HL-60 (cell line): ENCODE measurements around the gene EPS15.

Experiments
- DNase-seq, 2 experiments: peaks; one replicate each; pipeline ENCODE4 v3.0.0-alpha.2; 2010 to 2020; ENCODE audit warnings: low read depth in 1 of 2, low spot score in 1 of 2
- H3K27ac ChIP-seq: fragments of 250-450 bp; sonication (Bioruptor Pico); replicated peaks from 2 replicates; pipeline ENCODE4 v1.5.1; 2020; ENCODE audit warnings: mild to moderate bottlenecking, moderate library complexity
- H3K27me3 ChIP-seq: fragments of 250-450 bp; sonication (Bioruptor Pico); 2 replicates; pipeline ENCODE4 v1.5.1; 2021; ENCODE audit warnings: mild to moderate bottlenecking, moderate library complexity; ENCODE audit not compliant: insufficient read depth, poor library complexity, severe bottlenecking
- H3K4me3 ChIP-seq: replicated peaks from 2 replicates; pipeline ENCODE4 v1.5.1; 2011; ENCODE audit warnings: mild to moderate bottlenecking, control low read depth, low read length; ENCODE audit not compliant: insufficient read depth
- CTCF ChIP-seq: IDR thresholded peaks from one replicate; pipeline ENCODE4 v1.5.1; 2011; ENCODE audit warnings: low read length, control low read depth, inconsistent platforms; ENCODE audit not compliant: insufficient read depth
- GABPA ChIP-seq: IDR thresholded peaks from 2 replicates; pipeline ENCODE4 v1.6.1; 2012; ENCODE audit warnings: low read depth
- POLR2AphosphoS5 ChIP-seq: IDR thresholded peaks from 2 replicates; pipeline ENCODE4 v1.6.1; 2012; ENCODE audit warnings: low read depth
- REST ChIP-seq: IDR thresholded peaks from 2 replicates; pipeline ENCODE4 v1.6.1; 2012; ENCODE audit warnings: low read depth; ENCODE audit not compliant: insufficient replicate concordance
- SPI1 ChIP-seq: IDR thresholded peaks from 2 replicates; pipeline ENCODE4 v1.6.1; 2012; ENCODE audit warnings: low read depth, mild to moderate bottlenecking, borderline replicate concordance

The EPS15 gene

GRCh38 chr1:51336004-51336403 is 183.1 kb downstream of the EPS15 start:
- H3K27me3 ChIP-seq, result no peaks in the 10 kb centered on the region
- TF ChIP-seq CTCF, result no peak
- TF ChIP-seq REST, result no peak
- TF ChIP-seq POLR2AphosphoS5, result no peak
- no peak for TF ChIP-seq GABPA
- TF ChIP-seq SPI1, result no peak
- H3K4me3 ChIP-seq, result no peak overlapping the region
- H3K27ac ChIP-seq, result no peak overlapping the region
- no peak for DNase-seq

DNA sequence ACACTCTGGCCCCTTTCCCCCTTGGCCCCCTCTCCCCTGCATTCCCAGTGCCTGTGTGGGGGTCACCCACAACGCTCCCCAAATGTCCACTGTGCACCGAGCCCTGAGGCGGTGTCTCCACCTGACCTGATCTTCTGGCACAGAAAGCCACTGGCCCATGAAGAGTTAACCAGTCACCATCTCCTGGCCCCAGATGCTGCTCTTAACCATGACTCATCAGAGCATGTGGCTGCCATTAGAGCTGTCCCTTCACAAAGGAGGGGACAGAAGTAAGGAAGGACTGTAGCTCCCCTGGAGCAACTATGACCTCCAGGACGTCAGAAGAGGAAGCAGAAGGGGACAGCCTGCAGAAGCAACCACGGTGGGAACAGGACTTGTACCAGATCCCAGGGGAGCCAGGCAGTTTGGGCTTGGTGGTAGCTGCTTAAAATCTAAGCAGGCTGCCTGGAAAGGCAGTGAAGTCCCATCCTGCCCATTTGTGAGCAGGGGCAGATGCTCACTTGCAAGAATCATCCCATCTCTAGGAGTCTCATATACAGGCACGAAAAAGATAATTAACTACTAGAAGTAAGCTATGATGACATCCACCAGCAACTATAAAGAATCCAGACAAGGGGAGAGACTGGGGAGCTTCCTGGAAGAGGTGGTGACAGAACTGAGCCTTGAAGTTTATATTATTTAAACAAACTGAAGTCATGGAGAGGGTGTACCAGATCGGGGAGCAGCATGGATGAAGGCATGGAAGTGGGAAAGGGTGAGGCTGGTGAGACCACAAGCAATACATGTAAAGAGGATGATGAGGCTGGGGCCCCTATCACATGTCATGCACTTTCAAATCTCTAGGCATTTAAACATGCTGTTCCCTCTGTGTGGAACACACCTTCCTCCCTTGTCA is 187.6 kb downstream of the EPS15 start:
- DNase-seq, result peak; percentile 43 to 60
- no peak overlapping the region for H3K27ac ChIP-seq

More for the DNA sequence above, 187.6 kb downstream of the EPS15 start:
- no peak overlapping the region for H3K4me3 ChIP-seq
- no peak for TF ChIP-seq CTCF
- no peak for TF ChIP-seq POLR2AphosphoS5
- no peak for TF ChIP-seq SPI1
- no peak for TF ChIP-seq REST
- no peak for TF ChIP-seq GABPA
- H3K27me3 ChIP-seq, result no peaks in the 10 kb centered on the region
